ENCODE results near the gene C3orf52. TPM values are rescaled to one million over a fixed set of nuclear protein-coding genes. Genes with fewer than 3 reads are reported as not detected.

C3orf52 gene
- total and polyA plus RNA-seq, 2 experiments from 2014 or later: 9.3 to 20.7 TPM

DNA sequence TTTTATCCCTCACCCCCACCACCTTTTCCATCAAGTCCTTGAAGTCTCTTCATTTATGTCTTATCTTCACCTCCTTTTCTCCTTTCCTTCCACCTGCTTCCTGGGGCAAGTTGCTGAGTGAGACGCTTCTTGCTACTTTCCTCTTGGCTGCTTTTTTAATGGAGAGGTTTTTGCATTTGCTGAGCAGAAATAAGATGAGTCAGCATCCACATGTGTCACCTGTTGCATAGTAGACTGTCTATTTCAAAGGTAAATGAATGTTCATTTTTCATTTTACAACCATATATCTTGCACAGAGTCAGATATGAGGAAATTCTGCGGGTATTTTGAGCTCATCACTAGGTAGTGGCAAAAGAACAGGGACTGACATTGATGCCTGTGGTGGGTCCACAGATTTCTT, 18.6 kb downstream of the C3orf52 start:
- no peaks in the 10 kb centered on the region for H3K27me3 ChIP-seq
- 92% methylated on average over 2 of the region's 2 CpGs for WGBS (ENCODE audit: low lambda C conversion rate, missing lambda C conversion rate)
- no peak overlapping the region for H3K4me3 ChIP-seq
- H3K36me3 ChIP-seq (replicated peaks; ENCODE audit: insufficient read depth, low read depth): no peaks in the 10 kb centered on the region
- H3K4me2 ChIP-seq: no peak overlapping the region
- no peaks in the 10 kb centered on the region for H3K9me2 ChIP-seq (replicated peaks; ENCODE audit: insufficient read depth)
- H3K27ac ChIP-seq: no peak overlapping the region
- H4K20me1 ChIP-seq (ENCODE audit: insufficient read depth, poor library complexity, severe bottlenecking): no peaks in the 10 kb centered on the region
- no peak for DNase-seq (ENCODE audit: low spot score)
- no peak for TF ChIP-seq EZH2phosphoT487 (IDR thresholded peaks at IDR 0.05; ENCODE audit: low read depth, severe bottlenecking, unreplicated experiment)
- no peak for TF ChIP-seq EZH2 (IDR thresholded peaks at IDR 0.05; ENCODE audit: borderline replicate concordance)
- TF ChIP-seq, protein P1, sequence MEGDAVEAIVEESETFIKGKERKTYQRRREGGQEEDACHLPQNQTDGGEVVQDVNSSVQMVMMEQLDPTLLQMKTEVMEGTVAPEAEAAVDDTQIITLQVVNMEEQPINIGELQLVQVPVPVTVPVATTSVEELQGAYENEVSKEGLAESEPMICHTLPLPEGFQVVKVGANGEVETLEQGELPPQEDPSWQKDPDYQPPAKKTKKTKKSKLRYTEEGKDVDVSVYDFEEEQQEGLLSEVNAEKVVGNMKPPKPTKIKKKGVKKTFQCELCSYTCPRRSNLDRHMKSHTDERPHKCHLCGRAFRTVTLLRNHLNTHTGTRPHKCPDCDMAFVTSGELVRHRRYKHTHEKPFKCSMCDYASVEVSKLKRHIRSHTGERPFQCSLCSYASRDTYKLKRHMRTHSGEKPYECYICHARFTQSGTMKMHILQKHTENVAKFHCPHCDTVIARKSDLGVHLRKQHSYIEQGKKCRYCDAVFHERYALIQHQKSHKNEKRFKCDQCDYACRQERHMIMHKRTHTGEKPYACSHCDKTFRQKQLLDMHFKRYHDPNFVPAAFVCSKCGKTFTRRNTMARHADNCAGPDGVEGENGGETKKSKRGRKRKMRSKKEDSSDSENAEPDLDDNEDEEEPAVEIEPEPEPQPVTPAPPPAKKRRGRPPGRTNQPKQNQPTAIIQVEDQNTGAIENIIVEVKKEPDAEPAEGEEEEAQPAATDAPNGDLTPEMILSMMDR (IDR thresholded peaks at IDR 0.05; ENCODE audit: poor library complexity): no peak
- H2AFZ ChIP-seq: no peak overlapping the region
- H3K4me1 ChIP-seq (ENCODE audit: insufficient read depth): peaks cover 3% of the 10 kb centered on the region
- H3K79me2 ChIP-seq: no peaks in the 10 kb centered on the region
- H3K9me3 ChIP-seq (ENCODE audit: low read depth): no peaks in the 10 kb centered on the region

DNA sequence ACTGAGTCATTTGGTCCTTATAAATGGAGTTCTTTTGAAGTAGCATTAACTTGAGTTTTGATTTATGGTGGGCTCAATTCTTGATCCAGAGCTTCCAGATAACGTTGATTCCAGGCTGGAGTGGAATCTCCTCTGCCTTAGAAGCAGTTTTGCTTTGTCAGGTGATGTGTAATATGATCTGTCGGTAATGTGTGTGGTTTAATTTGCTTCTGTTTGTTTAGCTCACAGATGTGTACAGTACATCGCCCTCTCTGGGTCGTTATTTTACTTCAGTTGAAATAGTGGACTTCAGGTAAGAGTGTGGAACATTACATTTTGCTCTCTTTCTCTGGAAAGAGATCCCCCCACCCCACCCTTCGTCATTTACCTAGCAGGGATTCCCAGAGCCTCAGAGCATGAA, 23.1 kb downstream of the C3orf52 start:
- Histone ChIP-seq H3K9me3 (ENCODE audit: low read depth) (no peaks in the 10 kb centered on the region), H3K9me2 (replicated peaks; ENCODE audit: insufficient read depth) (no peaks in the 10 kb centered on the region), H3K79me2 (no peaks in the 10 kb centered on the region), H3K4me1 (ENCODE audit: insufficient read depth) (peaks cover 5% of the 10 kb centered on the region), H2AFZ (no peak overlapping the region), H3K4me3 (no peak overlapping the region), H4K20me1 (ENCODE audit: insufficient read depth, poor library complexity, severe bottlenecking) (no peaks in the 10 kb centered on the region), H3K27ac (peak overlapping the region; percentile 41), H3K27me3 (no peaks in the 10 kb centered on the region), H3K4me2 (no peak overlapping the region), H3K36me3 (replicated peaks; ENCODE audit: insufficient read depth, low read depth) (no peaks in the 10 kb centered on the region)
- TF ChIP-seq, protein P1 (IDR thresholded peaks at IDR 0.05; ENCODE audit: poor library complexity): no peak
- TF ChIP-seq EZH2 (IDR thresholded peaks at IDR 0.05; ENCODE audit: borderline replicate concordance) (no peak), EZH2phosphoT487 (IDR thresholded peaks at IDR 0.05; ENCODE audit: low read depth, severe bottlenecking, unreplicated experiment) (no peak)
- DNase-seq (ENCODE audit: low spot score): no peak
- WGBS (ENCODE audit: low lambda C conversion rate, missing lambda C conversion rate): 35% methylated on average over 5 of the region's 5 CpGs

DNA sequence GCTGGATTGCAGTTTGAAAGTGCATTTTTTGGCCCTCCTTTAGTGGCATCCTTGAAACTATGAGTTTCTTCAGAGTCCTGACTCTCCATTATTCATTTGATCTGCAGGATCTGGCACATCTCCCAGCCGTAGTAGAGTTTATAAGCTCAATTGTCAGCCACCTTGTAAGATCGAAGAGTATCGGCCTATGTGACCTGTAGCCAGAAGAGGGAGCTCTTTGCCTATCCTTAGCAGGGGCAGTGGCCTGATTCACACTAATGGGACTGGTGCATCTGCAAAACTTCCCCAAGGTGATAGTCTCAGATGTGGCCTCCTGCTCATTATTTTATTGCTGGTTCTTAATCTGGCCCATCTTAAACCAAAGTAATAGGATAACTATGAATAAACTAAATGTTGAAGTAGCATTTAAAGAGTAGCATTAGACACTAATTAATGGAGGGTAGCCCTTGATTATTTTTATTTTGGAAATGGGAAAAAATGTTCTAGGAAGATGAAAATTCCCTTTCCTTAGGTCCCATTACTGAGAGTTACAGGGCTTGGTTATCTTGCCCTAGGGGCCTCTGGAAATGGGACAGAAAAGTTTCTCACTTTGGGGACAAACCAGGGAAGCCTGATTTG, 25.7 kb downstream of the C3orf52 start:
- no peaks in the 10 kb centered on the region for H3K36me3 ChIP-seq (replicated peaks; ENCODE audit: insufficient read depth, low read depth)
- H3K27me3 ChIP-seq: no peaks in the 10 kb centered on the region
- no peaks in the 10 kb centered on the region for H3K9me3 ChIP-seq (ENCODE audit: low read depth)
- H3K4me1 ChIP-seq (ENCODE audit: insufficient read depth): peaks cover 5% of the 10 kb centered on the region
- DNase-seq (ENCODE audit: low spot score): peak; percentile 81
- H3K79me2 ChIP-seq: no peaks in the 10 kb centered on the region
- H3K4me3 ChIP-seq: no peak overlapping the region
- no peak overlapping the region for H2AFZ ChIP-seq
- no peaks in the 10 kb centered on the region for H4K20me1 ChIP-seq (ENCODE audit: insufficient read depth, poor library complexity, severe bottlenecking)
- 24% methylated on average over 3 of the region's 3 CpGs for WGBS (ENCODE audit: low lambda C conversion rate, missing lambda C conversion rate)
- H3K27ac ChIP-seq: no peak overlapping the region
- H3K4me2 ChIP-seq: no peak overlapping the region
- no peaks in the 10 kb centered on the region for H3K9me2 ChIP-seq (replicated peaks; ENCODE audit: insufficient read depth)
- no peak for TF ChIP-seq EZH2phosphoT487 (IDR thresholded peaks at IDR 0.05; ENCODE audit: low read depth, severe bottlenecking, unreplicated experiment)
- TF ChIP-seq, protein P1 (IDR thresholded peaks at IDR 0.05; ENCODE audit: poor library complexity): peak; percentile 67
